ENCODE data around the gene SDK2.

The SDK2 gene

DNA sequence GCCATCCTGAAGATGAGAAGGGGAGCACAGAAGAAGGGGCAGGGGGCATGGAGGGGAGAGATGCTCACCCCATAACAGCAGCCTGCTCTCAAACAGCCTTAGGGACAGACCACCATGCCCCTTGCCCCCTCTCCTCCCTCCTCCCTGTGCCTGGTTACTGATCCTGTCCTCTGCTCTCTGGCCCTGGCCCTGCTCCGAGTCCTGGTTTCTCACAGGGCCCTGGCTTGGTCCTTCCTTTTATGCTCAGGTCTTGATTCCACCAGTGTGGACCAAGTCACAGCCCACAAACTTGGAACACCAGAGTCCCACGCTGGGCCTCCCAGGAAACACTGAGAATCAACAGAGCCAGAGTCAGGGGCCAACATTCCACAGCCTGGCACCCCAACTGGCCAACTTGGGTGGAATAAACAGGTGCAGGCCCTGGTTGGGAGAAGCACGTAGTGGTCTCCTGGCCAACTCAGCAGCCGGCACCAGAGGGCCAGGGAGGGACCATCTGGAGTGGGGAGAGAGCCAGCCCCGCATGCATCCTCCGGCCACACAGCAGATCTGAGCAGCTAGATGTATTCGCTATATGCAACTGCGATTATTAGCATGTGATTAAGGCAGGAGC lies 287.6 kb downstream of the SDK2 start:
- DNase-seq: no peak

DNA sequence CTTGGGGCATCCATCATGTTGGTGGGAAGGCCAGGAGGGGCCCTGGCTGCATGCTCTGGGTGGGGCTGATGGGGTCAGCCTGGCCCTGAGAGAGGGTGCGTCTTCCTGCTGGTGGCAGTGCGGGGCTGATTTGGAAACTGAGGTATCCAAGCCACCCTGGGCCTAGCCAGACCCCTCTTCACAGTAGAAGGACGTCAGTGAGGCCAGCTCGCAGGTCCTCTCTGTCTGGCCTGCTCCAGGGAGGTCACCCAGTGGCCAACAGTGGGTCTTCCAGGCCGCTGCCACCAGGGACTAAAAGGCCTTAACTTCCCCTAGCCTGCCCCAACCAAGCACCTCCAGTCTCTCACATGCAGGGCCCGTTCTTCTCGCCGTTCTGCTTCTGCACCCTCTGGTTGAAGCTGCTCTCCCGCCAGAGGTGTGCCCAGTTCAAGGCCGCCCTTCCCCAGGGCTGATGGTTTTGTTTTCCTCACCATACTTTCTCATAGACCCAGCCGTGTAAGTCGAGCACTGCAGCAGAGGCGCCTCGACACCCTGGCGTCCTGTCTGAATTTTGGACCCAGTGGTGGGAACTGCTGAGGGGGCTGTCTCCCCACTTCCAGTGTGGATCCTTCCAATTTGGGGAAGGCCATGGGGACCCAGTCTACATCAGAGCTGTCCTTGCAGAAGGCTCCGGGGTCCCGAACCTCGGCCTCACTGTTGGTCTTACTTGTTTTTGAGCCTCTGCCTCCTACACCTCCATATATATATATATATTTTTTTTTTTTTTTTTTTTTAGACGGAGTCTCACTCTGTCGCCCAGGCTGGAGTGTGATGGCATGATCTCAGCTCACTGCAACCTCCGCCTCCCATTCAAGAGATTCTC lies 289.6 kb downstream of the SDK2 start:
- no peak for DNase-seq

DNA sequence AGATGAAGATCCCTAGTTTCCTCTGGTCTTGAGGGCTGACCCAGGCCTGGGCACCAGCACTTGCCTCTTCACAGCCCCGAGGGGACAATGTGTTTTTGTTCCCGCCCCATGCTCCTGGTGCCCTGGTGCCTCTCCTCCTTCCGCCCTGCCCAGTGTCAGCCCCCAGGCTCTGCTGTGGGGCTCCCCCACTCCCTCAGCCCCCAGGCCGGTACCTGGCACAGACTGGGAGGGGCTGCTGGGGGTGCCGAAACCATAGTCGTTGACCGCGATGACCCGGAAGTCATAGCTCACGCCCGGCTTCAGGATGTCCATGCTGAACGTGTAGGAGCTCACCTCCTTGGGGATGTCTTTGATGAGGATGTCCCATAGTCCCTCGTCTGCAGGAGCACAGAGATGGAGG lies 292.0 kb downstream of the SDK2 start:
- DNase-seq: no peak

DNA sequence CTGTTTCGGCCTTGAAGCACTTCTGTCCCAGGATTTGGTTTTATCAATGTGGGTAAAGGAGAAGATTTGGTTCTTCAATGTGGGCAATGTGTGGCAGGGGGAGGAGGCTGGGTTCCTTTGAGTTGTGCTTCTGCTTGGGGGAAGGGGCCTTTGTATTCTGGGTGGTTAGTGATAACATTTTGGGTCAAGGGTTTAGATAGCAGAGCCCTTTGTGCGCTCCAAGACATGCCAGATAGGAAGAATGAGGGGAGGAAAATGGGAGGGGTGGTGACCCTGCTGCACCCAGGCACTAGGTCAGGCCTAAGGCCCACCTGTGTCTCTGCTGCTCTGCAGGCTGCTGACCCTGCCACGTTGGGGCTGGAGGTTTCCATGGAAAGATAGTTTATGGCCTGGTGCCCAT lies 292.5 kb downstream of the SDK2 start:
- no peak for DNase-seq

DNA sequence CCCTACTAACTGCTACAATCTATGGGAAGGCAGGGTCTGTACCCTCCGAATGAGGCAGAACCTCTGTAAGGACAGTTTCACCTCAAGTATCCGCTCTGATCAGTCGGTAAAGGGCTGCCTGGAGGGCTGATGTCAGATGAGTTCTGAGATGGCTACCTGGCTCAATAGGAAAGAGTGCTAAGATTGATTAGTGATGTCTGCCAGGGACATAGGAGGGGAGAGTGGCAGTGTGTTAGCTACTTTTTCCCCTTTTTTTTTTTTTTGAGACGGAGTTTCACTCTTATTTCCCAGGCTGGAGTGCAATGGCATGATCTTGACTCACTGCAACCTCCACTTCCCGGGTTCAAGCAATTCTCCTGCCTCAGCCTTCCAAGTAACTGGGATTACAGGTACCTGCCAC lies 293.4 kb downstream of the SDK2 start:
- DNase-seq: no peak

DNA sequence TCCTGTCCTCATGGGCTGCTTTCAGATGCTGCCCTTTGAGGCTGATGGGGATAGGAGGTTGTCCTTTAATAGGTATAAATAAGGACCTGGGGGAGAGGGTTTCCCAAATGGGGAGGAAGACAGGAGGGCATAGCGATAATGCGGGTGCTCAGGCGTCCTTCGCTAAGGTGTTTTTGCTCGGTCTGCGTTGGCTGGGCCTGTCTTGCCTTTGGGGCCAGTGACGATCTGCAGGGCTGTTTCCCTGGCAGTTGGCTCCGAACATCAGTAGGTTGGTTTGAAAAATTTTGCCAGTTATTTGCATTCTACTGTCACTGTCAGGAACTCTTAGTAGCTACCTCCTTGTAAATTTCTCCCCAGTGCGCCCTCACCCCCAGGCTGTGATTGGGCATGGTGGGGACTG lies 294.6 kb downstream of the SDK2 start:
- no peak for DNase-seq

DNA sequence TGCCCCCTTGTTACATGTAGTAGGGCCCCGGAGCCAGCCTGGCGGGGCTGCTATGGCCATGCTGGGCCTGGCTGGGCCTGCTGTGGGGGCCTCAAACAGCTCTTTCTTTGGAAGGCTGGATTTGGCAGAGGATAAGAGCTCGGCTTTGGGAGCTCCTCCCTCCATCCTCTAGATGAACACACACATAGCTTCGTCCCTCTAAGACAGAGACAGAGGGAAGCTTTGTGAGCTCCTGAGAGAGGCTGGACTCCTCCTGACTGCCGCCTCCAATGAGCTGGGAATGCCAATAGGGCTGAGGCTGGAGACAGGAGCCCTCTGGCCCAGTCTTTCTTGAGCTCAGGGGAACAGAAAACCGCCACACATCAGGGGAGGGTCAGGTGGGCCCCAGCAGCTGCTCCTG lies 295.1 kb downstream of the SDK2 start:
- DNase-seq: no peak

DNA sequence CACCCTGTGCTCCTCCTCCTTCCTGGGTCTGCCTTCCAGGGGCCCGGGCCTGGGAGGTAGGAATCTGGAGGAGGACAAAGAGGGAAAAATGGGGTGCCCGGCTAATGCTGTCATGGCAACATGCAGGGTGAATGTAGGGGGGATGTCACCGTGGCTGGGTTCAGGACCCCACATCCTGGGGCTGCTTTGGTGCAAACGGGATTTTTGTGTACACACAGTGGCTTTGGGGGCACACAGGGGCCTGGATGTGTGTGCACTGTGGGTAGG lies 295.5 kb downstream of the SDK2 start:
- no peak for DNase-seq

DNA sequence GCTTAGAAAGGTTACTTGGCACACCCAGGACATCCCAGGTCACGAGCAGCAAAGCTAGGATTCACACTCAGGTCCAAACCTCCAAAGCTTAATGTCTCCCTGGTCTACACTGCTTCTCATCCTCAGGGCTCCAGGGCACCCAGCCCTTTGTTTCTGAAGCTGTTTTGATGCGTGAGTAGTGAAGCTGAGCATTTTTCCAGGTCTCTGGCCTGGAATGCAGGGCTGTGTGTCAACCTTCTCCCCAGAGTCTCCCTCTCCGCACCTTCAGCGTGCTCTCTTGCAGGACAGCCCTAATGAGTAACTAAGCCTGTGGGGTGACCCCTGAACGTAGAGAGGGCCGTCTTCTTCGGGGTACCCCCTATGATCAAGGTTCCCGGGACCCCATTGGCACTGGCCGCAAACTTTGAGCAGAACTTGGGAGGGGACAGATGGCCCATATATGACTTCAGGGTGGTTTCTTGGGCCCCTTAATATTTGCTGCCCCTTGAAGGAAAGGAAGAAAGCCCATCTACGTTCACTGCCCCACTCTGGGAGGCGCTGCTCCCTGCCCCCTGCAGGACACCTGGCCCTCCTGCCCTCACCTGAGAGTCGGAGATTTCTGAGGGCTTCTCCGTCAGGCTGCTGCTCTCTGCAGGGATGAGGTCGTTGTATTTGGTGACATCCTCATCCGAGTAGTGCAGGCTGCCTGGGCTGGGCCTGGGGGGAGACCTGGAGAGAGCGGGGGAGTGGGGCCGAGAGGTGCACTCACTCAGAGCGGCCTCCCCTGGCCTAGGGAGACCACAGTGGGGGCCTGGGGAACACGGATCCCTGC lies 296.0 kb downstream of the SDK2 start:
- no peak for DNase-seq

DNA sequence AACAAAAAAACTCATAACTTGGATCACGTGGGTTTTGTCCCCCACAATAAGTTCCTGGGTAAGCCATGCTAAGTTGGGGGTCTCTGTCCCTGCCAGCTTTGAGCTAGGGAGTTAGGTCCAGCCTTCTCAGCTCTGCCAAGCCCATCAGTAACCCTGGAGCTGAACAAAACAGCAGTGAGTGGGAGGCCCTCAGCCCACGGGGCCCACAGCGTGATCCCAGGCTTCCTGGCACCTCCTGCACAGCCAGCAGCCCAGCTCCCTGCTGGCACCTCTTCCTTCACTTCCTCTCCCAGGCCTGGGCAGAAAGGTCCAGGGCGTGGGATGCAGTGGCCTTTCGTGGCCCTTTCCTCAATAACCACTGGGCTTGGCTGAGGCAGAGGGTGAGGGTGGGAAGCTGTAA lies 296.9 kb downstream of the SDK2 start:
- DNase-seq: no peak

DNA sequence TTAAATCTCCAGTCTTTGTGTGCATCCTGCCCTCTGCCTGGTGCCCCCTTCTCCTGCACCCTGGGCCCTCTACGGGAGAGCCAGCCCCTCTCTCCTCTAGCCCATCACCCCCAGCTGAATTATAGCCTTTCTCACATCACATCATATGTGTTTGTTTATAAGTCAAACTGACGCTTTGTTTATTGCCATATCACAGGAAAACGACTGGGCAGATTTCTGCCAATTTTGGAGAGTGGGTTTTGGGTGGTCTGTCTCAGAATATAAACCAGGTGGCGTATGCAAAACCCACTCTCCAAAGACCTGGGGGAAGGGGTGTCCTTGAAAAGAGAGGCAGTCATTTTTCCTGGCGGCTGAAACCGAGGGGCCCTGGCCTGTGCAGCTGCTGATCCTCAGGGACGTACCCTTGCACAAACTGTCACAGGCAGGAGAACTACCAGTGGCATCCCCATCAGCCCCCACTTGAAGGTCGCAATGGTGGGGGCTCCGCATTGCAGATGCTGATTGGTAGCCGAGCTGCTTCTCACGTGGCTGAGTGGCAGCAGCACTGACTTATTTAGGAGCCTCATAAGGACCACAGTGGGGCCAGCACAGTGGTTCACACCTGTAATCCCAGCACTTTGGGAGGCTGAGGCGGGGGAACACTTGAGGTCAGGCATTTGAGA lies 297.6 kb downstream of the SDK2 start:
- no peak for DNase-seq

DNA sequence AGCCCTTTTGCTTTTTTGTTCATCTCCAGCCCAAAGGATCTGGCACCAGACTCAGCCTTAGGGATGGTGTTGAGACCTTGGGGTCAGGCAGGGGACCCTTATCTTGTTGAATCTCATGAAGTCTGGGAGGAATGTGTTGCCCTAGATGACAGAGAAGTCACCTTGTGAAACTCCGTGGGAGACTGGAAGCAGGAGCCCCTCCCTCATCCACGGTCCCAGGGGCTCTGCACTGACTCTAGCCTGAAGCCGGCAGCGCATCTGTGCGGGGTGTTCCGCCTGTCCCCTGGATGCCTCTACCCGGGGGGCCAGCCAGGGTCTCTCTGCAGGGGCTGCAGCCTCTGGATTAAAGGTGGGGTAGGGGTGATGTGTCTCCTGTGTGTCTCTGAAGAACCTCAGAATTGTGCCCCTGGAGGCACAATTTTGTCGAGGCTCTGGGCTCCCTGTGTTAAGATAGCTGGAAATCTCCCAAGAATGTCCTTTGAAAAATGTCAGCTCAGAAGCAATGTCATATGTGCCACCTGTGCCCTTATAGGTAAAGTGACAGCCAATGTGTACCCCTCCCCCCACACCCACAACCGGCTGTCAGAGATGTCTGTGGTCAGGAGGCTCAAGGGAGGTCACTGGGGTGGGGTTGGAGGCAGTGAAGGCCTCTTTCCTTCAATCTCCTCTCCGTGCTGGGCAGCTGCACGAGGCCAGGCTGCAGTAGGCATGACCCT lies 300.3 kb downstream of the SDK2 start:
- no peak for DNase-seq

DNA sequence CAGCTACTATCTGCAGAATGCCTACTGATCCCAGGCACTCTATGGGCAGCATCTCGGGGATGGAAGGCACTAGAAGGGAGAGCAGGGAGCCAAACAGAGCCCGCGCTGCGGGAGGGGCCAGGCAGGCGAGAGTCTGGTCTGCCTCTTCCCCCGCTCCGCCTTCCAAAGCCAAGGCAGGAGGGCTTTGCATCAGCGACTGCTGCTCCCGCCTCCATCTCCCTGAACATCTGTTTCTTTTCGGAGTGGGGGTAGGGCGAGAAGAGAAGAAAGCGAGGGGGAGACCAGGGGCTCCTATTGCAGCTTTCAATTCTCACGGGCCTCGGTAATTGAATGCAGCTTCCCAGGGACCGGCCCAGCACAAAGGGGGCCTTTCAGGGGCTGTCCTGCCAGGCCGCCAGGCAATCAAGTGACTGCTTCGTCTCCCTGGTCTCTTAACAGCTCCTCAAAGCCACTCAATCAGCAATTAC lies 301.0 kb downstream of the SDK2 start:
- no peak for DNase-seq

DNA sequence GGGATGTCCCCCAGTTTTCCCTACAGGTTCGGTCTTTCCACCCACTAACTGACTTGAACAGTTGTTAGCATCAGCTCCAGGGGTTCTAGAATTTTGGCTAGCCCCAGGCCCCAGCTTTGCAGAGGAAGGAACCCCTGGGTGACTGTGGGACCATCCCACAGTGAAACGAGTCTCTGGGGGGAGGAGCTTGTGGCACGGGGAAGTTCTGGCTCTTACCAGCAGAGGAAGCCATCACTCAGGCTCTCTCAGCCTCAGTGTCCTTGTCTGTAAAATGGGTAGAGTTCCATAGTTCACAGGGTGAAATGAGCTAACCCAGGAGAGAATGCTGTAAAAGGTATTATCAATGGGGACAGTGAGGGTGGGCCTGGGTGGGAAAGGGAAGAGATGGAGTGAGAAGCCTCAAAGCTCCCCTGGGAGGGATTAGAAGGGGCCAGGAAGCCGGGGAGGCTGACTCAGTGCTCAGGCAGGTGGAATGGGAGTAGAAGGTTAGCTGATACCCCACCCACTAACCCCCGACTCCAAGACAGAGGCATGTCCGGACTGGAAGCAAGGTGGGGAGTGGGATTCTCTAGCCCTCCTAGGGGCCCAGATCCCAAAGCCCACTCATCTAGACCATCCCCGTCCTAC lies 301.6 kb downstream of the SDK2 start:
- DNase-seq: no peak

DNA sequence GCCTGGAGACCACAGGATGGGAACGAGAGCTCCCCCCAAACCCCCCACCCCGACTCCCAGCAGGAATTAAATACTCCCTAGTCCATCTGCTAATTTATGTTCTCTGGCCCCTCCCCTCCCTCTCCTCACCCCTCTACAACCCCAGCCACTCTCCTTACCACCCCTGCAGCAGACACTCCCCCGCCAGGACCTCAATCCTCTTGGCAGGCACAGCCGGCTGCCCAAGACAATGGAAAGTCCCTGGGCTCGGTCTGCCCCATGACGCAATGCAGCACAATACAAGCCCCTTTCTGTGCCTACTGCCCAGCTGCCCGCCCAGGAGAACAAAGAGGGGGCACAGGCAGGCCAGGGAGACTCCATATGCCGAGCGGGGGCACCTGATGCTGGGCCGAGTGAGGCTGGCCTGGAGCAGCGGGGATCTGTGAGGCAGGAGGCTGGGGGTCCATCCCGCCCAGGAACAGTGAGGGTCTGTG lies 302.2 kb downstream of the SDK2 start:
- no peak for DNase-seq

DNA sequence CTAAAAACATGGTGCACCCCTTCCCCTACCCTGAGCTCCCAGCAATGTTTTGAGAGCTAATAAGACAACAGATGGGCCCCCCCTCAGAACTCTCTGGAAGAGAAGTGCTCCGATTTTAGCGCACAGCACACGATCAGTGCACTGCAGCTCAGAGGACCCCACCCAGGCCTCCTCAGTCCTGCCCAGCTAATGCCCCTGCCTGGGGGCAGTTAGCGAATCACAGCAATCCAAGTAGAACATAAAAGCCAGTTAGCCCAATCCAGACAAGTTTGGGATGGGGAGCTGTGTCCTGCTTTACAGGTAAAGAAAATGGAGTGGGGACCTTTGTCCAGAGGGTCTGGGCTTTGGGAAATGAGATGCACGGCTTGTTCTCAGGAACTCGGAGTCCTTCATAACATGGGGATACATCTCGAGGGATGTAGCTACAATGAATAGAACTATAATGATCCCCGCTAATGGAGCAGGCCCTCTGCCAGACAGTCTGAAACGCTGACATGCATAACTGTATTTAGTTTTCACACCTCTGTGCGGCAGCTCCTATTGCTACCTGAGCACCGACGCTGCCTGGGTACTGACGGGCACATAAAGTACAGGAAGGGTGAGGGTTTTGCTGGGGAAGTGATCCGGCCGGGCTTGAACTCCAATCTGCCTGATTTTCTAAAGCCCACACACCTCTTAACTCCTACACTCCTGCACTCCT lies 302.7 kb downstream of the SDK2 start:
- DNase-seq: no peak

DNA sequence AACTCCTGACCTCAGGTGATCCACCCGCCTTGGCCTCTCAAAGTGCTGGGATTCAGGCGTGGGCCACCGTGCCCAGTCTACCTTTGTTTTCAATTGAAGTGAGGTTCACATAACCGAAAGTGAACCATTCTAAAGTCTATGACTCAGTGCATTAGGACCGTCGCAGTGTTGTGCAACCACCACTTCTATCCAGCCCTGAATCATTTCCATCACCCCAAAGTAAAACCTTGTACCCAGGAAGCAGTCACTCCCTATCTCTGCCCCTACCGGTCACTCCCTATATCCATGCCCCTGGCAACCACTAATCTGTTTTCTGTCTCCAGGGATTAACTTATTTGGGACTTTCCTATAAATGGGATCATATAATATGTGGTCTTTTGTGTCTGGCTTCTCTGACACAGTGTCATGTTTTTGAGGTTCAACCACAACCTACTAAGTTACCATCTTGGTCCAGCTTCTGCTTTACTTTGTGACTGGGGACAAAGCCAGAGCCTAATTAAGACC lies 304.1 kb downstream of the SDK2 start:
- no peak for DNase-seq

DNA sequence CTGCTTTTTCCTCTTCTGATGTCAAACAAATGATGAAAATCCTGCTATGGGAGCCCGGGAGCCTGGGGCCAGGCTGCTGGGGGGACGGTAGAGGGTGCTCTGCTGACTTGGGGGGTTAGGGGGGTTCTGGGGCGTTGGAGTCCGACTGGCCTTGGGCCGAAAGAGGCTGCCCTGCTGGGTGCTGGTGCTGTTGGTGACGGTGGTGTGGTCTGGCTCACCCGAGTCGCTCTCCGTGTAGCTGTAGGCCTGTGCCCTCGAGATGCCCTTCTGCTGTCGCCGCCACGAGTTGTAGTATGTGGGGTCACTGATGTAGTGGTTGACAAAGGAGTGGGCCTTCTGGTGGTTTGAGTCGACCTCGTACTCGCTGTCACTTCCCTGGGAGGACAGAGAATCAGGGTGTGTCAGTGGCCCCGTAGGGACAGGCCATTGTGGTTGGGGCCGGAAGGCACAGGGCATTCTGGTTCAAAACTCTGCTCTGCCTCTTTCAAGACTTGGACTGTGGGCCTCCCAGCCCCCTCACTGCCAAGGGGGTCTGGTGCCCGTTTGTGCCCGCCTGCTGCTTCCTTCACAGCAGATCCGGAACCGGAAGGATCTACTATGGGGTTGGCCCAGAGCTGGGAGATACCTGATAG lies 305.6 kb downstream of the SDK2 start:
- DNase-seq: no peak

DNA sequence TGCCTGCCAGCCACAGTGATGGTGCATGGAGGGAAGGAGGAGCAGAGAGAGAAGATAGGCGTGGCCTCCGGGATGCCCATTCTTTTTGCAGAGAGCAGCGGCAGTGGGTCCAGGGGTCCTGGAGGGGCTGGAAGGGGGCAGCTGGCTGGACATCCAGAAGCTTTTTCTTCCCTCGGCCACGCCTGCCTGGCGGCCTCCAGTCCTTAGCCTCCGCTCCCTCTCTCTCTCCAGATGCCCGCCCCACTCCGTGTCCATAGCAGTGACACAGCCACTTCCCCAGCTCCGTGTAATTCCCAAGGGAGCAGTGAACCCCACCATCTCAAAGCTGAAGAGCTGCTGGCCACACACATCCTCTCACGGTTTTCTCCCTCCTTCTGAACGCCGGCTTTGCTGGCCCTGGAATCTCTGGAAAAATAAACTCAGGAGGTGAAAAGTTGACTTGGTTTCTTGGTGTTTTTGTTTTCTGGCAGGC lies 306.2 kb downstream of the SDK2 start:
- DNase-seq: no peak

DNA sequence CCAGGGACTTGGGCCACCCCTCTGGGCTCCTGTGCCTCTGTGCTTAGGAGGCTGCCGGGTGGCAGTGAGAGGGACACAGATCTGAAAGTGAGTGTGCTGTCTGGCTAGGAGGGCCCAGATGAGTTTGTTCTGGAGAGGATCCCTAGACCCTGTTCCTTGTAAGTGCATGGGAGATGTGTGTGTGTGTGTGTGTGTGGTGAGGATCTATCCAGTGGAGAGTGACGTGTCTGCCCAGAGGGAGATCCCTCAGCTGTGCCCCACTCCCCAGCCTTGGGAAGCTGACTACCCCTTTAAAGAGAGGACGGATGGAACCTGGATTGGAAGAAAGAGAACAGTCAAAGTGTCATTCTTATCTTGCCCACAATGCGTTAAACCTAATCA lies 306.9 kb downstream of the SDK2 start:
- no peak for DNase-seq

Data from GF-D8 (cell line).